Ishikawa (cell line): Measurements from ENCODE around the gene BHMT.

Experiments
- CEBPB ChIP-seq: IDR thresholded peaks from 2 replicates; pipeline ENCODE4 v1.6.1; 2012
- CREB1 ChIP-seq: IDR thresholded peaks from 2 replicates; pipeline ENCODE4 v1.6.1; 2012; ENCODE audit warnings: low read depth
- EGR1 ChIP-seq: IDR thresholded peaks from 2 replicates; pipeline ENCODE4 v1.6.1; 2012
- EP300 ChIP-seq: IDR thresholded peaks from 2 replicates; pipeline ENCODE4 v1.6.1; 2012; ENCODE audit warnings: borderline replicate concordance
- FOXM1 ChIP-seq: IDR thresholded peaks from 2 replicates; pipeline ENCODE4 v1.6.1; 2012; ENCODE audit warnings: low read depth, borderline replicate concordance
- MAX ChIP-seq: IDR thresholded peaks from 2 replicates; pipeline ENCODE4 v1.6.1; 2012
- NFIC ChIP-seq: IDR thresholded peaks from 2 replicates; pipeline ENCODE4 v1.6.1; 2012
- RAD21 ChIP-seq: IDR thresholded peaks from 2 replicates; pipeline ENCODE4 v1.6.1; 2012; ENCODE audit warnings: low read depth
- REST ChIP-seq: IDR thresholded peaks from 2 replicates; pipeline ENCODE4 v1.6.1; 2012; ENCODE audit warnings: low read depth, mild to moderate bottlenecking
- TAF1 ChIP-seq: IDR thresholded peaks from 2 replicates; pipeline ENCODE4 v1.6.1; 2012; ENCODE audit warnings: low read depth, mild to moderate bottlenecking
- TCF12 ChIP-seq: IDR thresholded peaks from 2 replicates; pipeline ENCODE4 v1.6.1; 2012; ENCODE audit warnings: low read depth
- TEAD4 ChIP-seq: IDR thresholded peaks from 2 replicates; pipeline ENCODE4 v1.6.1; 2012
- USF1 ChIP-seq: IDR thresholded peaks from 2 replicates; pipeline ENCODE4 v1.6.1; 2012
- YY1 ChIP-seq: IDR thresholded peaks from 2 replicates; pipeline ENCODE4 v1.6.1; 2012; ENCODE audit warnings: low read depth
- ZBTB7A ChIP-seq: IDR thresholded peaks from 2 replicates; pipeline ENCODE4 v1.6.1; 2012; ENCODE audit warnings: low read depth

The BHMT gene

GRCh38 chr5:79074641-79075040 is 37.0 kb upstream of the BHMT start:
- TF ChIP-seq NFIC (no peak), USF1 (peak; percentile 19; the same call in 1 of the 2 replicates)

- TF ChIP-seq TAF1, result no peak
- TF ChIP-seq USF1, result no peak
- TF ChIP-seq YY1, result no peak
- no peak for TF ChIP-seq REST
- no peak for TF ChIP-seq RAD21
- no peak for TF ChIP-seq EGR1
- no peak for TF ChIP-seq FOXM1
- no peak for TF ChIP-seq CEBPB
- TF ChIP-seq ZBTB7A, result no peak
- TF ChIP-seq MAX, result no peak
- no peak for TF ChIP-seq TCF12
- no peak for TF ChIP-seq CREB1
- no peak for TF ChIP-seq NFIC
- TF ChIP-seq EP300, result no peak
- TF ChIP-seq TEAD4, result no peak
Observed at GRCh38 chr5:79075646-79076426, 35.8 kb upstream of the BHMT start.

GRCh38 chr5:79076819-79077218 is 34.8 kb upstream of the BHMT start:
- TF ChIP-seq EGR1 (no peak), RAD21 (no peak), TAF1 (no peak), MAX (no peak), NFIC (no peak), TEAD4 (no peak), CREB1 (no peak), CEBPB (no peak), FOXM1 (no peak), YY1 (no peak), ZBTB7A (no peak), EP300 (no peak), USF1 (no peak), REST (no peak), TCF12 (no peak)

- no peak for TF ChIP-seq NFIC
Observed at GRCh38 chr5:79077680-79078365, 33.8 kb upstream of the BHMT start.

GRCh38 chr5:79080804-79081203 is 30.8 kb upstream of the BHMT start:
- TF ChIP-seq ZBTB7A (no peak), CREB1 (no peak)

GRCh38 chr5:79081779-79082178 is 29.8 kb upstream of the BHMT start:
- TF ChIP-seq REST, result no peak
- no peak for TF ChIP-seq ZBTB7A
- TF ChIP-seq TCF12, result no peak
- no peak for TF ChIP-seq NFIC
- no peak for TF ChIP-seq USF1
- TF ChIP-seq TAF1, result no peak
- no peak for TF ChIP-seq FOXM1
- TF ChIP-seq EGR1, result no peak
- no peak for TF ChIP-seq TEAD4
- TF ChIP-seq EP300, result no peak
